Vagina (tissue), 2 donors: ENCODE data around the gene EPHB1. TPM values are rescaled to one million over a fixed set of nuclear protein-coding genes. Genes with fewer than 3 reads are reported as not detected.
A peak's percentile ranks its signal among the peaks of the same experiment; 100 is the strongest.

Experiments used
- DNase-seq, 2 donors: peaks; one replicate each; pipeline ENCODE4 v3.0.0-alpha.2; 2017; ENCODE audit errors: extremely low spot score in 2 of 2
- H3K27ac ChIP-seq: fragments of 200-600 bp; sonication (generic); one replicate; pipeline ENCODE4 v1.5.1; 2019
- H3K27me3 ChIP-seq: fragments of 200-600 bp; sonication (generic); one replicate; pipeline ENCODE4 v1.5.1; 2019
- H3K36me3 ChIP-seq, 2 donors: fragments of 200-600 bp; sonication (generic); one replicate each; pipeline ENCODE4 v1.5.1; 2017 to 2019
- H3K4me1 ChIP-seq: fragments of 200-600 bp; sonication (generic); one replicate; pipeline ENCODE4 v1.5.1; 2019
- H3K4me3 ChIP-seq, 2 donors: fragments of 200-600 bp; sonication (generic); 1 replicate in 1 of 2; 2 replicates in 1 of 2; pipeline ENCODE4 v1.5.1; 2016 to 2019
- H3K9me3 ChIP-seq: fragments of 200-600 bp; sonication (generic); one replicate; pipeline ENCODE4 v1.5.1; 2019
- POLR2A ChIP-seq, 2 donors: fragments of 450-650 bp; IDR thresholded peaks; one replicate each; pipeline ENCODE4 v1.6.1; 2017; ENCODE audit warnings: antibody characterized with exemption in 2 of 2, mild to moderate bottlenecking in 2 of 2, moderate library complexity in 2 of 2
- POLR2AphosphoS5 ChIP-seq, 2 donors: sonication (generic); formaldehyde crosslinking; IDR thresholded peaks; one replicate each; pipeline ENCODE4 v1.9.0; 2017; ENCODE audit warnings: antibody characterized with exemption in 2 of 2, mild to moderate bottlenecking in 2 of 2, low read depth in 1 of 2; ENCODE audit not compliant: insufficient read depth in 1 of 2
- intact Hi-C: fragments of 100-400 bp; cut with DNase I; formaldehyde crosslinking; loops from one replicate; pipeline ENCODE4 v1.15.1; 2023
- total RNA-seq: library from RNA; depleted of rRNA; stranded (reverse); fragments of >200 nt; gene quantifications from one replicate; pipeline ENCODE4 v1.2.3, GENCODE V29; 2016
- TF ChIP-seq, protein P1 (sequence below), 3 experiments: fragments of 450-650 bp in 2 of 3; fragments of 200-600 bp in 1 of 3; sonication (generic) in 1 of 3; IDR thresholded peaks; one replicate each; pipeline ENCODE4 v1.5.1; 2017 to 2019; ENCODE audit warnings: antibody characterized with exemption in 3 of 3, mild to moderate bottlenecking in 2 of 3, moderate library complexity in 2 of 3

EPHB1 gene
- total RNA-seq, 1 donor from 2014 or later = 2.2 TPM

DNA sequence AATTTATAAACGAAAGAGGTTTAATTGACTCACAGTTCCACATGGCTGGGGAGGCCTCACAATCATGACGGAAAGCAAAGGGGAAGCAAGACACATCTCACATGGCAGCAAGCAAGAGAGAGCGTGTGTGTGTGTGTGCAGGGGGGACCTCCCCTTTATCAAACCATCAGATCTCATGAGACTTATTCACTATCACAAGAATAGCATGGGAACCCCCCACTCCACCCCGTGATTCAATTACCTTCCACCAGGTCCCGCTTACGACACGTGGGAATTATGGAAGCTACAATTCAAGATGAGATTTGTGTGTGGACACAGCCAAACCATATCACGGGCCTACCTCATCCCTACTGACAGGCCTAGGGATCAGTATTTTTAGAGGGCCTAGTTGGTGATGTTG lies 3.1 kb upstream of the EPHB1 start:
- intact Hi-C loops = no loop called here
- peak in 1 of 2 donors; percentile 65 for DNase-seq
- Histone ChIP-seq H3K36me3 (no peaks in the 10 kb centered on the region), H3K4me3 (no peak overlapping the region), H3K4me1 (peaks cover 18% of the 10 kb centered on the region), H3K27me3 (no peaks in the 10 kb centered on the region), H3K27ac (no peak overlapping the region), H3K9me3 (no peaks in the 10 kb centered on the region)
- TF ChIP-seq POLR2AphosphoS5 (IDR thresholded peaks at IDR 0.05; ENCODE audit: insufficient read depth in 1 of 2, low read depth in 1 of 2) (no peak), POLR2A (IDR thresholded peaks at IDR 0.05) (no peak)
- TF ChIP-seq, protein P1, sequence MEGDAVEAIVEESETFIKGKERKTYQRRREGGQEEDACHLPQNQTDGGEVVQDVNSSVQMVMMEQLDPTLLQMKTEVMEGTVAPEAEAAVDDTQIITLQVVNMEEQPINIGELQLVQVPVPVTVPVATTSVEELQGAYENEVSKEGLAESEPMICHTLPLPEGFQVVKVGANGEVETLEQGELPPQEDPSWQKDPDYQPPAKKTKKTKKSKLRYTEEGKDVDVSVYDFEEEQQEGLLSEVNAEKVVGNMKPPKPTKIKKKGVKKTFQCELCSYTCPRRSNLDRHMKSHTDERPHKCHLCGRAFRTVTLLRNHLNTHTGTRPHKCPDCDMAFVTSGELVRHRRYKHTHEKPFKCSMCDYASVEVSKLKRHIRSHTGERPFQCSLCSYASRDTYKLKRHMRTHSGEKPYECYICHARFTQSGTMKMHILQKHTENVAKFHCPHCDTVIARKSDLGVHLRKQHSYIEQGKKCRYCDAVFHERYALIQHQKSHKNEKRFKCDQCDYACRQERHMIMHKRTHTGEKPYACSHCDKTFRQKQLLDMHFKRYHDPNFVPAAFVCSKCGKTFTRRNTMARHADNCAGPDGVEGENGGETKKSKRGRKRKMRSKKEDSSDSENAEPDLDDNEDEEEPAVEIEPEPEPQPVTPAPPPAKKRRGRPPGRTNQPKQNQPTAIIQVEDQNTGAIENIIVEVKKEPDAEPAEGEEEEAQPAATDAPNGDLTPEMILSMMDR (IDR thresholded peaks at IDR 0.05) = no peak

DNA sequence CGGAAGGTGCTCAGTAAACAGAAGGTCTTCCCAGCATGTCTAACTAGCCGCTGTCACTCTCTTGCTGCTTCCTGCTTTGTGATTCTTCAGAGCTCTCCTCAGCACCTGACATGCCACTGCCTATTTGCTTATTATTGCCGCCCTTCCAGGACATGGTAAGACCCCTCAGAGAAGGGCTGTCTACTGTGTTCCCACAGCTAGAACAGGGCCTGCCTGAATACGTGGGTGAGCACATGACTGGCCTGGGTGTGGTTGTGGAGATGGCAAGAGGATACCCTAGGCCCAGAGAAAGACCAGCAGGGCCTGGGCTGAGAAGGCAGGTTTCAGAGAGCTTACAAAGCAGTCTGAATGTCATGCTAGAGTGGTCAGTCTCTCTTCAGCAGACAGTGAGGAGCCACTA lies 2.4 kb upstream of the EPHB1 start:
- TF ChIP-seq POLR2A (IDR thresholded peaks at IDR 0.05) (no peak), POLR2AphosphoS5 (IDR thresholded peaks at IDR 0.05; ENCODE audit: insufficient read depth in 1 of 2, low read depth in 1 of 2) (no peak)
- TF ChIP-seq, protein P1 (IDR thresholded peaks at IDR 0.05) = no peak
- Histone ChIP-seq H3K27ac (no peak overlapping the region), H3K27me3 (no peaks in the 10 kb centered on the region), H3K4me1 (peaks cover 24% of the 10 kb centered on the region), H3K36me3 (no peaks in the 10 kb centered on the region), H3K9me3 (no peaks in the 10 kb centered on the region), H3K4me3 (no peak overlapping the region)
- peak; percentile 58 to 83 for DNase-seq
- intact Hi-C loops = no loop called here

DNA sequence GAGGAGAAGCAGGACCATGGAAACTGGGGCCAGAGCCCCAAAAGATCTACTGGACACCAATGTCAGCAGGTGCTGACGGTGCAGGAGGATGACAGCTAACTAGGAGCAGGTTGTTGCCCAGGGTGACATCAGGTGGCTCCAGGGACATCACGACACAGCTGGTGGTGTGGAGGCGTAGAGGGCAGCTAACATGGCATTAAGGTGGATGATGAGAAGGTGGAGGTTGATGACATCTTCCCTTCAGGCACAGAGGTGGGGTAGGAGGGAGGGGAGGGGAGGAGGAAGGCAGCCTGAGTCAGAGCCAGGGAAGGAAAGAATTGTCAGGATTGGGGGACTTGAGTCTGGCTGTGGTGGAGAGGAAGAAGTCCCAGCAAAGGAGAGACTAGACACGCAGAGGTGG lies 1.5 kb upstream of the EPHB1 start:
- Histone ChIP-seq H3K4me1 (peaks cover 24% of the 10 kb centered on the region), H3K4me3 (no peak overlapping the region), H3K9me3 (no peaks in the 10 kb centered on the region), H3K36me3 (no peaks in the 10 kb centered on the region), H3K27me3 (no peaks in the 10 kb centered on the region), H3K27ac (no peak overlapping the region)
- intact Hi-C loops = no loop called here
- DNase-seq = peak in 1 of 2 donors; percentile 67
- TF ChIP-seq, protein P1 (IDR thresholded peaks at IDR 0.05) = no peak
- no peak for TF ChIP-seq POLR2AphosphoS5 (IDR thresholded peaks at IDR 0.05; ENCODE audit: insufficient read depth in 1 of 2, low read depth in 1 of 2)
- no peak for TF ChIP-seq POLR2A (IDR thresholded peaks at IDR 0.05)

DNA sequence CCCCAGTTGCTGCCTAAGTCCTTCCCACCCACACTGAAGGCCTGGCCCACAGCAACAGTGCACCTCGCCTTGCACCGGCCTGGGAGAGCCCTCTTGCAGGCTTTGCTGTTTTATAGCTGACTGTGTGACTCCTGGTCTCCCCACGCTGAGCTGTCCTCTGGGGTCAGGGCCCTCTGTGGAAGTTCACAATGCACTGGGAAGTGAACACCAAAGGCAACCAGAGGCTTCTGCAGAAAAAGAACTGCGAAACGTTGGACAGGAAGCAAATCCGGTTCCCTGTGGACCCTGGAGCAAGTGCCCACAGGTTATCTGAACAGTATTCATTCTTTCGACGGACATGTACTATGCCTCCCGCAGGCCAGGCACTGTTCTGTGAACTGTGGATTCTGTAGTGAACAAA lies 737 bp upstream of the EPHB1 start:
- DNase-seq = peak; percentile 75 to 95
- peaks cover 24% of the 10 kb centered on the region for H3K4me1 ChIP-seq
- H3K4me3 ChIP-seq = no peak overlapping the region
- intact Hi-C loops = no loop called here
- no peaks in the 10 kb centered on the region for H3K27me3 ChIP-seq
- no peak for TF ChIP-seq POLR2A (IDR thresholded peaks at IDR 0.05)
- no peak for TF ChIP-seq POLR2AphosphoS5 (IDR thresholded peaks at IDR 0.05; ENCODE audit: insufficient read depth in 1 of 2, low read depth in 1 of 2)
- TF ChIP-seq, protein P1 (IDR thresholded peaks at IDR 0.05) = no peak
- H3K36me3 ChIP-seq = no peaks in the 10 kb centered on the region
- no peak overlapping the region for H3K27ac ChIP-seq
- H3K9me3 ChIP-seq = no peaks in the 10 kb centered on the region

DNA sequence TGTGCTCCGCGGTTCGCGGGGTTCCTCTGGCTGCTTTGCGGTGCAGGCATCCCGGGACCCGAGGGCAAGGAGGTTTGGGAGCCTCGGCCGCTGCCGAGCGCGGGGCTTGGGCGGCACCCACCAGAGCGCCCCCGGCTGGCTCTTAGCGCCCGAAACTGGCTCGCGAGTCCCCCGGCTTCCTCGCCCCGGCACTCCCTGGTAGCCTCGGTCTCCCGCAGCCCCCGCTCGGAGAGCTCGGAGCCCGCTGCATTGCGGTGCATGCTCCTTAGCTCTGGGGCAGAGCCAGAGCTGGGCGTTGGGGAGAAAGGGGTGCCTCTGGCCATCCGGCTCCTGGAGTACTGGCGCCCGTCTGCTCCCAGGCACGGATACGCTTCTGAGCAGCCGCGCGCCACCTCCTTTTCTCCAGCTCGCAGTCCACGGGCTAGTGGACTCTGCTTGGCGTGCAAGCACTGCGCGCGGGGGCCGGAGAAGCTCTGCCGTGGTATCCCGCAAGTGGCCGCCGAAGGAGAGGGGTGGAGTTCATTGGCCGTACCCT lies 753 bp downstream of the EPHB1 start:
- DNase-seq = peak in 1 of 2 donors; percentile 77
- no peaks in the 10 kb centered on the region for H3K36me3 ChIP-seq
- TF ChIP-seq POLR2AphosphoS5 (IDR thresholded peaks at IDR 0.05; ENCODE audit: insufficient read depth in 1 of 2, low read depth in 1 of 2) (no peak), POLR2A (IDR thresholded peaks at IDR 0.05) (no peak)
- TF ChIP-seq, protein P1 (IDR thresholded peaks at IDR 0.05) = no peak
- no peaks in the 10 kb centered on the region for H3K9me3 ChIP-seq
- no peak overlapping the region for H3K27ac ChIP-seq
- peaks cover 24% of the 10 kb centered on the region for H3K4me1 ChIP-seq
- H3K4me3 ChIP-seq = peak overlapping the region; percentile 45 to 57
- intact Hi-C loops = loop anchor here (5.0 kb wide), 1 partner anchor 351 kb away; no protein-coding TSS in a partner anchor
- H3K27me3 ChIP-seq = no peaks in the 10 kb centered on the region
